KOPT-K1 (cell line): Measurements from ENCODE around the gene TRIM24.

ENCODE experiments used
- H3K27ac ChIP-seq: fragments of 200-600 bp; sonication (generic); 2 replicates; pipeline ENCODE4 v1.5.1; 2016; ENCODE audit warnings: antibody characterized with exemption, mild to moderate bottlenecking, low read depth, low read length; ENCODE audit not compliant: poor library complexity, severe bottlenecking
- H3K36me3 ChIP-seq: fragments of 200-600 bp; sonication (generic); 2 replicates; pipeline ENCODE4 v1.5.1; 2017; ENCODE audit warnings: antibody characterized with exemption, mild to moderate bottlenecking, low read length, moderate library complexity; ENCODE audit not compliant: insufficient read depth
- H3K9me3 ChIP-seq: fragments of 200-600 bp; sonication (generic); 2 replicates; pipeline ENCODE4 v1.5.1; 2017; ENCODE audit warnings: antibody characterized with exemption, low read length, mild to moderate bottlenecking; ENCODE audit not compliant: insufficient read depth, poor library complexity, severe bottlenecking

Gene TRIM24

DNA sequence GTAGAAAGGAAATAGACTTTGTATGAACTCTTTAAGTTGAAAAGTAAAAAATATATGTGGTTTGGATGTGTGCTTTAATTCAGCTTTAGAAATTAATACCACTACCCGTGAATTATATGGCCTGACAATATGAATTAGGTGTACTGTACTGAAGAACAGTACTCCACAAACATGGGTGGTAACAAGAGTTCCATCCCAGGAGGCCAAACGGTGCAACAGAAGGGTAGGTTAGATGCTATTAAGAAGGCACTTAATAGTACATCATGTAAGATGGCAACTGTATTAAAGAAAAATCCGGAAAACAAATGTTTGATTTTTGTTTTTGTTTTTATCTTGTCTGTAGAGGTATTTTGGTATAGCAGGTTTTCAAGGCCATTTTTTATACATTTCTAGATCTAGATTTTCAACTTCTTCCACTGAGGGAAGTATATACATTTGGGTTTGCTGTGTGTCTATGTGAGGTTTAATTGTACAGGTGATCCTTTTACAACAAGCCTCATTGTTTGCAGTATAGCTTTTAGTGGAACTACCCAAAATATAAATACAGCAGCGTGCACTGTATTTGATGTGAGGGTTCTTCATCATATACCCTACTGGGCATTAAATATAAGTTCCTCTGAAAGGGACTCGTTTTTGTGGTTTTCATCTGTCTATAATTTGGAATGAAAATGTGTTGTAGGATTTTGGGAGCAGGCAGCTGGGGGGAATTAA, 125.4 kb downstream of the TRIM24 start:
- no peaks in the 10 kb centered on the region for H3K9me3 ChIP-seq
- H3K36me3 ChIP-seq: peaks cover 86% of the 10 kb centered on the region
- no peak overlapping the region for H3K27ac ChIP-seq

DNA sequence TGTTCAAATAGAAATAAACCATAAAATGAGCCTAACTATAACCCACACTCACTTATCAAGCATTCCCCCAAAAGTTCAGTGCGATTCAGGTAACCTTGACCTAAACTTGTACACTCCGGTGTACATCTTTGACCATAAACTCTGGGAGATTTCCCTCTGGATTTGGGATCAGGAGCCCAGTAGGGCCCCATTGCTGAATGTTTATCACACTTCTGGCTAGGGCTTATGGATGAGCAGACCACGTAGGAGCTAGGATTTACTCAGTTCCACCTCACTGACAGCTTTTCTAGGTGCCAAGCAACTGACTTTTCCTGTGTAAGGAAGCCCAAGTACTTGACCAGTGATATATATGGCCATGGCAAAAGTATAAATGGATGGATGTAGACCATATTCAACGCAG, 127.4 kb downstream of the TRIM24 start:
- Histone ChIP-seq H3K27ac (no peak overlapping the region), H3K36me3 (peaks cover 65% of the 10 kb centered on the region), H3K9me3 (no peaks in the 10 kb centered on the region)

DNA sequence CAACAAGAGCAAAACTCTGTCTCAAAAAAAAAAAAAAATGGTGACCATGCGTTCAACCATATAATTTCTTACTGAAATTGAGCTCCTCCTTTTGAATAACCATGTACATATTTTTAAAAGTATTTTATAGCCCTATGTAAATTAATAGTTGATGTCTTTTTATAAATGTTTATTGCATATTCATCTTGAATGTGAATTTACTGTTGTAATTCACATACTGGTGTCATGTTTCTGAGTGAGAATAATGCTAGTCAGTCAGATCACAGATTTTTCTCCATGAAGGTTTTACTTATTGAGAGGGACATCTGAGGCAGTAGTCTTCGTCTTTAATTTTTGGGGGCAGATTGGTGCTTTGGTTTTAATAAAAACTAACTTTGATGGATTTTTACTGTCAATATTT, 128.9 kb downstream of the TRIM24 start:
- peaks cover 50% of the 10 kb centered on the region for H3K36me3 ChIP-seq
- H3K9me3 ChIP-seq: no peaks in the 10 kb centered on the region
- H3K27ac ChIP-seq: no peak overlapping the region

DNA sequence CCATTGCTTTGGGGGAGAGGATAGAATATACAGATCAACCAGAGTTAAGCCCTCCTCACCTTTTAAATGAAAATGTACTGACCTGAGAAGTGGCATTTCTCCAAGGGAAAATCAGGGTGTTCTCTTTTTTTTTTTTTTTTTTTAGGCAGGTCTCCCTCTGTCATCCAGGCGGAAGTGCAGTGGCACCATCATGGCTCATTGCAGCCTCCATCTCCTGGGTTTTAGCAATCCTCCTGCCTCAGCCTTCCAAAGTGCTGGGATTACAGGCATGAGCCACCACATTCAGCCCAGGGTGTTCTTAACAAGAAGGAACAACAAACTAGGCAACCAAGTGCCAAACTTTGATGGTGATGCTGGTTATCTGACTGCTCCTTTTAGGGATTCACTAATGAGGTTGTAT, 130.1 kb downstream of the TRIM24 start:
- Histone ChIP-seq H3K9me3 (no peaks in the 10 kb centered on the region), H3K36me3 (peaks cover 38% of the 10 kb centered on the region), H3K27ac (no peak overlapping the region)

DNA sequence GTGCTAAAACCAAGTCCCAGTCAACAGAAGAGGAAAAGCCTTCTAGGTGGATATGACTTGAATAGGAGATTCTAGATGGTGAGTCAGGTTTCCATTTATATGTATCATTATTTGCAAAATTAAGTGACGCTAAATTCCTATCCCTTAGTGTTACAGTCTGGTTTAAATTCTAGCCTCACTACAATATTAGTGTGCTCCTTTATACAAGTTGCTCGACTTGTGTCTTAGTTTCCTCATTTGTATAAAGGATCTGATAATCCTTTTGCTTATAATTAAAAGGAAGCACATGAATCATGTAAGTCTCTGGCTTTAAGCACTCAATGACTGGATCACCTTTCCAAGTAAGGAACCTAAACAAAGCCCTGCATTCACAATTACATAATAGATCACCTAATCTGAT, 135.4 kb downstream of the TRIM24 start:
- H3K9me3 ChIP-seq: no peaks in the 10 kb centered on the region
- no peaks in the 10 kb centered on the region; the same call in 1 of the 2 replicates for H3K36me3 ChIP-seq
- no peak overlapping the region for H3K27ac ChIP-seq

DNA sequence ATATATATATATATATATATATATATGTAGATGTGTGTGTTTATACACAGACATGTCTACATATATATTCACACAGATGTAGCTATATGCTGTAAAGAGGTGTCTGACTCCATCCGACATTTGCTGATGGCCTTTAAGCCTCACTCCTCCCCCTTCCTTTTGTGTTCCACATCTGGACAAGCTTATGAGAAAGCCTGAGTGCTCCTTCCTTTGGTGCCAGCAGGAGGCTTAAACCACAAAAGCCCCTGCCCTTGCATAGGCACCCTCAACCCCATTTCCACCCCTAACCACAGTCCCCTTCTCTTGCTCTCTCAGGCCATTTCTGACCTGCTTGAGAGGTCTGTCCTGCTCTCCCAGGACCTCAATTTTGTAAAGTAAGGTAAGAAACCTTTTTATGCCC, 142.4 kb downstream of the TRIM24 start:
- H3K9me3 ChIP-seq: peaks cover 27% of the 10 kb centered on the region
- peaks cover 9% of the 10 kb centered on the region; the same call in 1 of the 2 replicates for H3K36me3 ChIP-seq
- H3K27ac ChIP-seq: peak overlapping the region; percentile 32

DNA sequence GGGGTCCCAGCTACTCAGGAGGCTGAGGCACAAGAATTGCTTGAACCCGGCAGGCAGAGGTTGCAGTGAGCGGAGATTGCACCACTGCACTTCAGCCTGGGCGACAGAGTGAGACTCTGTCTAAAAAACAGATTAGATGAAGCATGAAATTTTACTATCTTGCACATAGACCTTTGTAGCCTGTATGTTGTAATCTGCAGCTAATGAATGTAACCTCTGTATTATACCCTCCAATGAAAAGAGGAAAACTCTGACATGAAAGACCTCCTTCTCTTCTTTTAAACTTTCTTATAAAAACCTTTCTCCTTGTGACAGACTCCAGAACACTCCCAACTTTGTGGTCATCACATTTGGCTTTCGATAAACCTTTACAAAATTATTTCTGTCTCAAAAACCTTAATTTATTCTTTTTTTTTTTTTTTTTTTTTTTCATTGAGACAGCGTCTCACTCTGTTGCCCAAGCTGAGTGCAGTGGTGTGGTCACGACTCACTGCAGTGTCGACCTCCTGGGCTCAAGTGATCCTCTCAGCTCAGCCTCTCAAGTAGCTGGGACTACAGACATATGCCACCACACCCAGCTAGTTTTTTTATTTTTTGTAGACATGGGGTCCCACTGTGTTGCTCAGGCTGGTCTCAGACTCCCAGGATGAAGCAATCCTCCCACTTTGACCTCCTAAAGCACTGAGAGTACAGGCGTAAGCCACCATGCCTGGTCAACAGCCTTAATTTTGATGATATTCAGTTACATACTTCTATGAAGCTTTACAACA, 143.7 kb downstream of the TRIM24 start:
- no peak overlapping the region for H3K27ac ChIP-seq
- H3K9me3 ChIP-seq: peaks cover 27% of the 10 kb centered on the region
- H3K36me3 ChIP-seq: peaks cover 9% of the 10 kb centered on the region; the same call in 1 of the 2 replicates

DNA sequence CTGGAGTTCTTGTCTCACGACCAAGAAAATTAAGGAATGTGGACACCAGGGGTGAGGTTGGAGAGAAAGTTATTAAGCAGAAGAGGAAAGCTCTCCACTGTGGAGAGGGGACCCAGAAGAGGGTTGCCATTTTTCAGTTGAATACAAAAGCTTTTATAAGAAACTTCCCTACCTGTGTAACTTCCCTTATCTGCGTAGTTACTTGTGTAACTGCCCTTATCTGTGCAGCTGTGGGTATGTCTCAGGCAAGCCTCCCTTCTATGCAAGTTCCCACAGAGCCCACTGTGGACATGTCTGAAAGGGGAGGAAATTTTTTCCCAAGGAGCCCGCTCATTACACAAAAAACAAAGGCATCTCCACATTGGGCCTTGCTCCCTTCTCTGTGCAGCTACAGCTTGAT, 146.2 kb downstream of the TRIM24 start:
- Histone ChIP-seq H3K27ac (no peak overlapping the region), H3K36me3 (peaks cover 9% of the 10 kb centered on the region; the same call in 1 of the 2 replicates), H3K9me3 (peaks cover 27% of the 10 kb centered on the region)

DNA sequence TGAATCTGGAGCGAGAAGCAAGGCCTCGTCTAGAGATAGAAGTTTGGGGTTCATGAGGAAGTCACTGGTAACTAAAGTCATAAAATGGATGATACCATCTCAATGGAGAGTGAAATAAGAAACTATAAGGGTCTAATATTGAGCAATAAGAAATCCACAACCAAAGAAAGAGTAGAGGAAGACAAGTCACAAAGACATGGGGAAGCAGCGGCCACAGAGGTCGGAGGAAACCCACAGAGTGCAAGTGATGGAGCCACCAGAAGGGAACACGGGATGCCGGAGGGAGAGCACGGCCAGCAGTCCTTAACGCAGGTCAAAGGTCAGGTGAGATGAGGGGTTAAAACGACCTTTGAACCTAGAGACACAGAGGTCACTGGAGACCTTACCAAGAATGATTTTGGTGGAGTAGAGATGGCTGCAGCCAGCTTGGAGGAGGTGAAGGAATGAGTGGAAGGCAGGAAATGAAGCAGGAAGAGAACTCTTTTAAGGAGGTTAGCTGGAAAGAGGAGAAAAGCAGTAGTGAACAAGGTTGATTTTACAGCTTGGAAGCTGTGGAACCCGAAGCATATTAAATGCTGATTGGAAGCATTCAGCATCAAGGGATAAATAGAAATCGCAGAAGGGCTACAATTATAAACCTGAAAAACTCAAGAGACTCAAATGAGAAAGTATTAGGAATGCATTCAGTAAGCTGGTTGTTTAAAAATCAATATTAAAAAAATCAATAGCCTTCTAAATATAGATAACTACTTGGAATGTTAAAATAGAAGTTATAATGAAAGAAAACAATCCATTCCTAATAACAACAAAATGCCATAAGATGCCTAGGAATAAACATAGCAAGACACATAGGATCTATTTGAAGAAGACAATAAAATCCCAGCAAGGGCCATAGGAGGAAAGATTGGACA, 147.4 kb downstream of the TRIM24 start:
- Histone ChIP-seq H3K27ac (no peak overlapping the region), H3K36me3 (peaks cover 9% of the 10 kb centered on the region; the same call in 1 of the 2 replicates), H3K9me3 (peaks cover 27% of the 10 kb centered on the region)

DNA sequence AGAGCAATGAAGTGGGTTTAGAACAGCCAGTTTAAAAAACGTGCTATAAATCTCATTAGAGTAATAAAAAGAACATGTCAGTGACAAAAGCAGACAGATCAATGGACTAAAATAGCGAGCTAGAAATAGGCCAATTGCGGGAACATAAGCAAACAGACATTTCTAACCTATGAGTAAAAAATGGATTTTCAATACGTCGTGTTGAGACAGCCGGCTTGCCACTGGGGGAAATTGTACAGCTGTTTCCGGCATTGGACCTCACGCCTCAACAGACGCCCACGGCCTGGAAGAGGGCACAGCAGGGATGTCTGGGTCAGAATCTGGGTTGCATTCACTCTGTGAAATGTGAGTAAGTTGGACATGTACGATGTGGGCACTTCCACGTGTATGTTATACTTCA, 148.2 kb downstream of the TRIM24 start:
- peaks cover 9% of the 10 kb centered on the region; the same call in 1 of the 2 replicates for H3K36me3 ChIP-seq
- H3K9me3 ChIP-seq: peaks cover 27% of the 10 kb centered on the region
- H3K27ac ChIP-seq: no peak overlapping the region

DNA sequence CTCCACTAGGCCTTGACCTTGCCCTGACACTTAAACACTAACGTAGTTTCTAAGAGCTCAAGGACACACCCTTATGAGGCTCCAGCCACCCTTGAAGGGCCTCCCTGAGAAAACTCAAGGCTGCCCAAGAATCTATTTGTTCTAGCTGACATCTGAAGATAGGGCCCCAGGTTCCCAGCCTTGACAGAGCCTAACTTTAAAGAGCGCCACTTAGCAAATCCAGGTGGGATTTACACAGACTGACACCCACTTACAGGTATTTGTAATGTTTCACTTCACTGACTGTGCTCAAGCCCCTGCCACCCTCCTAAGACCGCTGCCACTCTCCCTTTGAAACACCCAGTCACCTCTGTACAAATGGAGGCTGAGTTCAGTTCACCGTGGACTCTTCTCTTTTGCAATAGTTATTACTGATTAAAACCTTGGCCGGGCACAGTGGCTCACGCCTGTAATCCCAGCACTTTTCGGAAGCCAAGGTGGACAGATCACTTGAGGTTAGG, 150.7 kb downstream of the TRIM24 start:
- Histone ChIP-seq H3K36me3 (peaks cover 5% of the 10 kb centered on the region; the same call in 1 of the 2 replicates), H3K27ac (peak overlapping the region; percentile 13), H3K9me3 (peaks cover 17% of the 10 kb centered on the region)

DNA sequence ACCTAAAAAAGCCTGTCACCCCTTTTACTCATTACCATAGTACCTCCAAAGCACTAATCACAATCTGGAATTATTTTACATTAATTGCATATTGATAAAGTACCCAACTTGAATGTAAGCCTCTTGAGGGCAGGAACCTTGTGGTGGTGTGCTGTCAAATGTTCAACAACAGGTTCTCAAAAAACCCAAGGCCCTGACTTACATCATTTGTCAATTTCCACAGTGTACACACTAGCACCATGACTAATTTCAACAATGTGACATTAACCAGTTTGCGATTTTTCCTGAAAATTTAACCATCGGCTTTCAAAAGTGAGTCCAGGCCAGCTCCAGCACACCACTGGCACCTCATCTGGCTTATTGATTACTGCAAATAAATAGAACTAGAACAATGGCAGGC, 153.6 kb downstream of the TRIM24 start:
- no peak overlapping the region for H3K27ac ChIP-seq
- H3K9me3 ChIP-seq: no peaks in the 10 kb centered on the region
- no peaks in the 10 kb centered on the region for H3K36me3 ChIP-seq

DNA sequence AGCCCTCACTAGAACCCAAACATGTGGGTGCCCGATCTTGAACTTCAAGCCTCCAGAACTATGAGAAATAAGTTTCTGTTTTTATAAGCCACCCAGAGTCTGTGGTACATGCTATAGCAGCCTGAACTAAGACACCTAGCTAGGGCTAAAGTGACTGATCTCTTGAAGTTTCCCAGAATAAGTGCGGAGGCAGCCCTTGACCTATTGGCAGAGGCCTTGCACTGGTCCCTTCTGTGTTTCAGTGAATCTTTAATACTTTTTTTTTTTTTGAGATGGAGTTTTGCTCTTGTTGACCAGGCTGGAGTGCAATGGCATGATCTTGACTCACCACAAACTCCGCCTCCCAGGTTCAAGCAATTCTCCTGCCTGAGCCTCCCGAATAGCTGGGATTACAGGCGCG, 156.0 kb downstream of the TRIM24 start:
- Histone ChIP-seq H3K9me3 (no peaks in the 10 kb centered on the region), H3K27ac (no peak overlapping the region), H3K36me3 (no peaks in the 10 kb centered on the region)

DNA sequence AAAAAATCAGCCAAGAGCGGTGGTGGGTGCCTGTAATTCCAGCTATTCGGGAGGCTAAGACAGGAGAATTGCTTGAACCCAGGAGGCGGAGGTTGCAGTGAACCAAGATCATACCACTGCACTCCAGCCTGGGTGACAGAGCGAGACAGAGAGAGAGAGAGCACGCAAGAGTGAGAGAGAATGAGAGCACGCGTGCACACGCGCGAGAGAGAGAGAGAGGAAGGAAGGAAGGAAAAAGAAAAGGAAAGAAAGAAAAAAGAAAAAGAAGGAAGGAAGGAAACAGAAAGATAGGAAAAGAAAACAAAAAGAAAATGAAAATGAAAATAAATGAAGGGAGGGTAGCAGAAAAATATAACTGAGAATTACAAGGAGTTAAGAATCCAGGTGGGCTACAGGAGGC, 158.4 kb downstream of the TRIM24 start:
- peak overlapping the region; percentile 7 for H3K27ac ChIP-seq
- no peaks in the 10 kb centered on the region for H3K36me3 ChIP-seq
- H3K9me3 ChIP-seq: no peaks in the 10 kb centered on the region

DNA sequence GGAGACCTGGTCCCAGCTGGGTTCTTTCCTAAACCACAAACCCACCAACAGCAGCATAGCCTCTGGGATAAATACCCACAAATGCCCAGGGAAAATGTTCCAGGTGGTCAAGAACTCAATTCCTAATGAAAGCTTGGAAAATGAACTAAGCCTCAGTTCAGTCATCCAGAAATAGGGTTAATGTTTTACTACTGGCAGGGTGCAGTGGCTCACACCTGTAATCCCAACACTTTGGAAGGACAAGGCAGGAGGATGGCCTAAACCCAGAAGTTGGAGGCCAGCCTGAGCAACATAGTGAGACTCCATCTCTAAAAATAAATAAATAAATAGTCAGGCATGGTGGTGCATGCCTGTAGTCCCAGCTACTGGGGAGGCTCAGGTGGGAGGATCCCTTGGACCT, 158.9 kb downstream of the TRIM24 start:
- Histone ChIP-seq H3K36me3 (no peaks in the 10 kb centered on the region), H3K9me3 (no peaks in the 10 kb centered on the region), H3K27ac (peak overlapping the region; percentile 7)
